Upper lobe of right lung (tissue), 1 donor: Measurements from ENCODE around the gene HIVEP3. TPM values are rescaled to one million over a fixed set of nuclear protein-coding genes. Genes with fewer than 3 reads are reported as not detected.

ENCODE experiments used
- ATAC-seq: fragments of 200-7000 bp; cut with Tn5 transposase; one replicate; pipeline ENCODE4 v1.9.1; 2020; ENCODE audit warnings: mild to moderate bottlenecking, moderate library complexity
- DNase-seq: peaks from one replicate; pipeline ENCODE4 v3.0.0-alpha.2; 2020
- H3K27ac ChIP-seq: fragments of 200-600 bp; one replicate; pipeline ENCODE4 v1.8.0; 2022
- H3K27me3 ChIP-seq: fragments of 200-600 bp; one replicate; pipeline ENCODE4 v1.8.0; 2022; ENCODE audit warnings: mild to moderate bottlenecking
- H3K36me3 ChIP-seq: fragments of 200-600 bp; one replicate; pipeline ENCODE4 v1.8.0; 2022
- H3K4me1 ChIP-seq: fragments of 200-600 bp; one replicate; pipeline ENCODE4 v1.8.0; 2022
- H3K4me3 ChIP-seq: fragments of 200-600 bp; one replicate; pipeline ENCODE4 v1.8.0; 2022; ENCODE audit warnings: mild to moderate bottlenecking
- H3K9me3 ChIP-seq: fragments of 200-600 bp; one replicate; pipeline ENCODE4 v1.8.0; 2022
- intact Hi-C: fragments of 100-400 bp; cut with DNase I; formaldehyde crosslinking; loops from one replicate; pipeline ENCODE4 v1.11.0; 2022
- total RNA-seq: library from RNA; stranded (reverse); fragmentation: NEBNext Ultra II Directional; extraction: Animal tissue kit (Norgen Biotek cat#: 25700); gene quantifications from one replicate; pipeline ENCODE4 v1.2.1, GENCODE V29; 2021
- TF ChIP-seq, protein P1 (sequence below): fragments of 200-600 bp; IDR thresholded peaks from one replicate; pipeline ENCODE4 v1.8.0; 2022; ENCODE audit warnings: antibody characterized with exemption
- donor health status: DM: no; HTN: yes; CAD: no; lungs with severe emphysema.

The HIVEP3 gene
- total RNA-seq, 1 donor from 2014 or later: 16.6 TPM

DNA sequence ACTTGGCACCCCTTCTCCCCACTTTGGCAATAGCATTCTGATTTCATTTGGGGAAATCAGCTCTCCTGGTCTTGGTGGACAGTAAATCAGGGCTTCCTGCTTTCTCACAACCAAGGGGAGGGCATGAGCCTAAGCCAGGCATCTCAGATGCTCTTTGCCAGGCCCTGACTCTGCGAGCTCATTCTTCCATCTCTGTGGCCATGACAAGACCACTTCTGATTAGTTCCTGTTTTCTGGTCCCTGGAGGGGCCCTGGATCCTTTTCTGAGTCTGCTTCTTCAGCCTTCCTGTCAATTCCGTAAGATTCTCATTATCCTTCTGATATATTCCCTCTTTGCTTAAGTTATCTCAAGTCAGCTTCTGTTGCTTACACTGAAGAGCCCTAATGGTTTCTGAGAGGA, 210.4 kb downstream of the HIVEP3 start:
- DNase-seq (no peak), ATAC-seq (no peak)
- Histone ChIP-seq H3K27me3 (no peaks in the 10 kb centered on the region), H3K27ac (no peak overlapping the region), H3K4me1 (no peaks in the 10 kb centered on the region), H3K36me3 (no peaks in the 10 kb centered on the region), H3K4me3 (no peak overlapping the region), H3K9me3 (no peaks in the 10 kb centered on the region)
- TF ChIP-seq, protein P1, sequence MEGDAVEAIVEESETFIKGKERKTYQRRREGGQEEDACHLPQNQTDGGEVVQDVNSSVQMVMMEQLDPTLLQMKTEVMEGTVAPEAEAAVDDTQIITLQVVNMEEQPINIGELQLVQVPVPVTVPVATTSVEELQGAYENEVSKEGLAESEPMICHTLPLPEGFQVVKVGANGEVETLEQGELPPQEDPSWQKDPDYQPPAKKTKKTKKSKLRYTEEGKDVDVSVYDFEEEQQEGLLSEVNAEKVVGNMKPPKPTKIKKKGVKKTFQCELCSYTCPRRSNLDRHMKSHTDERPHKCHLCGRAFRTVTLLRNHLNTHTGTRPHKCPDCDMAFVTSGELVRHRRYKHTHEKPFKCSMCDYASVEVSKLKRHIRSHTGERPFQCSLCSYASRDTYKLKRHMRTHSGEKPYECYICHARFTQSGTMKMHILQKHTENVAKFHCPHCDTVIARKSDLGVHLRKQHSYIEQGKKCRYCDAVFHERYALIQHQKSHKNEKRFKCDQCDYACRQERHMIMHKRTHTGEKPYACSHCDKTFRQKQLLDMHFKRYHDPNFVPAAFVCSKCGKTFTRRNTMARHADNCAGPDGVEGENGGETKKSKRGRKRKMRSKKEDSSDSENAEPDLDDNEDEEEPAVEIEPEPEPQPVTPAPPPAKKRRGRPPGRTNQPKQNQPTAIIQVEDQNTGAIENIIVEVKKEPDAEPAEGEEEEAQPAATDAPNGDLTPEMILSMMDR: no peak
- intact Hi-C loops: no loop called here

DNA sequence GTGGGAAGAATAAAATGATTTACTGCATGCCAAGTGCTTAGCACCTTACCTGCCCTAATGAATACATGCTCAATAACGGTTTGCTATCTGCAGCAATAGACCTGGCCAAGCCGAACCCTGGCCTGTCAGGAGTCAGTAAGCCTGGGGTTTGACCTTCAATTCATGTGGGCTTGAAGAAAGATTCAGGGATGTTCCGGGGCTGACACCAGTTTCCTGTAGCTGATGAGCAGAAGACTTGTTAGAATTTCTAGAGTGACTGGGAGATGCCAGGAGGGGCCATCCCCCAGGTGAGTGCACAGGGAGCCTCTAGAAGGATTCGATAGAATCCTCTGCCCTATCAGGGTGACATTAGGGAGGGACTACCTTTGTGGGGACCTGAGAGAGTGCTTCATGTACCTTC, 210.9 kb downstream of the HIVEP3 start:
- Histone ChIP-seq H3K9me3 (no peaks in the 10 kb centered on the region), H3K27me3 (no peaks in the 10 kb centered on the region), H3K4me3 (no peak overlapping the region), H3K36me3 (no peaks in the 10 kb centered on the region), H3K4me1 (no peaks in the 10 kb centered on the region), H3K27ac (no peak overlapping the region)
- intact Hi-C loops: no loop called here
- DNase-seq: peak; percentile 15
- TF ChIP-seq, protein P1: no peak
- no peak for ATAC-seq

DNA sequence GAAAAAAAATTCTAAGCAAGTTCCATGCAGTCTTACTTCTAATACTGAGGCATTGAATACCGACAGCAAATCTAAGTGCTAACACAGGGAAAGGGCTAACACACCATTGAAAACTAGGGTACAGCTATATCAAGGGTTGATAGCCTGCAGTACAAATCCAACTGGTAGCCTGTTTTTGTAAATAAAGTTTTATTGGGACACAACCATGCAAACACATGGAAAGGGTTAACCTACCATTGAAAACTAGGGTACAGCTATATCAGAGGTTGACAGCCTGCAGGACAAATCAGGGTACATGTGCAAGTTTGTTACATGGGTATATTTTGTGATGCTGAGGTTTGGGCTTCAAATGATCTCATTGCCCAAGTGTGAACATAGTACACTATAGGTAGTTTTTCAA, 212.9 kb downstream of the HIVEP3 start:
- DNase-seq (no peak), ATAC-seq (no peak)
- no peaks in the 10 kb centered on the region for H3K36me3 ChIP-seq
- no peak overlapping the region for H3K27ac ChIP-seq
- no peaks in the 10 kb centered on the region for H3K4me1 ChIP-seq
- H3K27me3 ChIP-seq: no peaks in the 10 kb centered on the region
- intact Hi-C loops: no loop called here
- H3K9me3 ChIP-seq: no peaks in the 10 kb centered on the region
- H3K4me3 ChIP-seq: no peak overlapping the region
- TF ChIP-seq, protein P1: no peak

DNA sequence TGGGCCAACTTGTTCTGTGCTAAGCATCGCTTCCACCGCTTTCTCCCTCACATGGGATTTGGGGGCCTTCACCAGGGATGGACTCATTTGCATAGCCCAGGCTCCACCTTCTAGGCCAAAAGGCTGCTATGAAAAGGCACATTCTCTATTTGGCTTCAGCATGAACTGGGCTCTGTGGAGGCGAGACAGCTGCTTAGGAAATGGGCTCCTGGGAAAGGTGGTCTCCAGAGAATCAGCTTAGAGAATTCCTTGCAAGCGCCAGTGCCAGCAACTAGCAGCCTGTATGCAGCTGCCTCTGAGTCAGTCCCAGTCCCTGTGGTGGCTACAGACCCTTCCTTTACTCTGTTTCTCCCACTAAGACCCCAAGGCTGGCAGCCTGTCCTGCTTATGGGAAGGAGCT, 214.5 kb downstream of the HIVEP3 start:
- no peak for DNase-seq
- no peak overlapping the region for H3K27ac ChIP-seq

DNA sequence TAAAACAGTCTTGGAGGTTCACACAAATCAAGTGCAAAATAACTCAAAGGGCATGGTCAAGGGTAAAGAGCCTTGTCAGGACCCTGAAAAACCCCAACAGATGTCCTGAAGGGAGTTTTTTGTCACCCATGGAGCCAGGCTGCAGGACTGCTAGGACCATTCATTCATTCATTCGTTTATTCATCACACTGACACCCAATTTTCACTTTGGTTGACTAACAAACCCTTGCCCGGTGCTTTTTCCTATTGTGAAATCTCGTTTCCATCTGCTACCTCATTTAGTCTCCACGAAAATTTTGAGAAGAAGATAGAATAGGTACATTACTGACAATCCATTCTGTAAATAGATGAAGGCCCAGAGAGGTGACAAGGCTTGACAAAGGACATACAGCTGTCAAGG, 216.0 kb downstream of the HIVEP3 start:
- DNase-seq (no peak), ATAC-seq (no peak)
- Histone ChIP-seq H3K4me3 (no peak overlapping the region), H3K27ac (no peak overlapping the region), H3K9me3 (no peaks in the 10 kb centered on the region), H3K27me3 (no peaks in the 10 kb centered on the region), H3K4me1 (no peaks in the 10 kb centered on the region), H3K36me3 (no peaks in the 10 kb centered on the region)
- TF ChIP-seq, protein P1: no peak
- intact Hi-C loops: no loop called here

More for the DNA sequence above, 214.5 kb downstream of the HIVEP3 start:
- TF ChIP-seq, protein P1: no peak
- Histone ChIP-seq H3K36me3 (no peaks in the 10 kb centered on the region), H3K27me3 (no peaks in the 10 kb centered on the region), H3K4me1 (no peaks in the 10 kb centered on the region), H3K9me3 (no peaks in the 10 kb centered on the region), H3K4me3 (no peak overlapping the region)
- intact Hi-C loops: no loop called here
- ATAC-seq: no peak

DNA sequence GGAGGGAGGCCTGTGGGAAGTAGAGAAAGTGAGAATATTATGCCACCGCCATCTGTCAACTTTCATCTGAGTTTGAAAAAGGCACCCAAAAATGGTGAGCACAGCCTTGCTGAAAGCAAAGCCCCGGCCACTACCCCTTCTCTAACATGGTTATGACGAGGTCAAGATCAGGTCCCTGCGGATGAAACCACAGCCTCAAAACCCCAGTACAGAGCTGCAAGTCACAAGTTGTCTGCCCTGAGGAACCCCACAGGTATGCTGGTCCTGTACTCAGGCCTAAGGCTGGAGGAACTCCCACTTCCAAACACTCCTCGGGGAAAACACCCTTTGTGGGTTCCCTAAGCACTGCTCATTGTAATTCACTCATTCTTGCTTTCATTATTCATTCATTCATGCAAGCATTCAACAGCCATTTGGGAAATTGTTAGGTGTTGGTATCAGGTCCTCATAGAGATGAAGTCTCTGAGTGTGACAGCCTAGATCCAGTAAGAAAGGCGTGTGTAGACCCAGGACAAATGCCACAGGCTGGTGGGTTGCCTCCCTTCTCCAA, 217.7 kb downstream of the HIVEP3 start:
- H3K27ac ChIP-seq: no peak overlapping the region
- no peak overlapping the region for H3K4me3 ChIP-seq
- no peak for ATAC-seq
- H3K4me1 ChIP-seq: no peaks in the 10 kb centered on the region
- no peaks in the 10 kb centered on the region for H3K36me3 ChIP-seq
- H3K27me3 ChIP-seq: no peaks in the 10 kb centered on the region
- TF ChIP-seq, protein P1: no peak
- H3K9me3 ChIP-seq: no peaks in the 10 kb centered on the region
- DNase-seq: no peak
- intact Hi-C loops: no loop called here
